HepG2 (cell line): ENCODE measurements around the gene TH. TPM values are rescaled to one million over a fixed set of nuclear protein-coding genes. Genes with fewer than 3 reads are reported as not detected.
A peak's percentile ranks its signal among the peaks of the same experiment; 100 is the strongest.

Source experiments
- CBFB ChIP-seq: sonication (generic); formaldehyde crosslinking; IDR thresholded peaks from 2 replicates; pipeline ENCODE4 v1.4.0; 2020; ENCODE audit warnings: missing genetic modification reagents
- LCORL ChIP-seq, 2 experiments: fragments of 450-650 bp in 1 of 2; sonication (generic) in 1 of 2; formaldehyde crosslinking in 1 of 2; IDR thresholded peaks; 2 replicates each; pipeline versions ENCODE4 v1.5.0 to v1.6.1; 2017 to 2020; ENCODE audit warnings: antibody characterized with exemption in 1 of 2, missing genetic modification reagents in 1 of 2
- MEIS2 ChIP-seq: sonication (generic); formaldehyde crosslinking; IDR thresholded peaks from 2 replicates; pipeline ENCODE4 v1.9.0; 2021; ENCODE audit warnings: mild to moderate bottlenecking, missing genetic modification reagents
- PCBP1 ChIP-seq: fragments of 200-400 bp; formaldehyde crosslinking; IDR thresholded peaks from 2 replicates; pipeline ENCODE4 v1.6.1; 2017; ENCODE audit warnings: mild to moderate bottlenecking, low read depth, low read length, borderline replicate concordance
- PLRG1 ChIP-seq: fragments of 450-650 bp; conservative IDR thresholded peaks from 2 replicates; pipeline ENCODE4 v1.6.1; 2016
- RAD21 ChIP-seq: fragments of 450-650 bp; formaldehyde crosslinking; IDR thresholded peaks from 2 replicates; pipeline ENCODE4 v1.5.0; 2020; ENCODE audit warnings: mild to moderate bottlenecking
- SMYD3 ChIP-seq: sonication (generic); formaldehyde crosslinking; IDR thresholded peaks from 2 replicates; pipeline ENCODE4 v1.8.1; 2023; ENCODE audit warnings: mild to moderate bottlenecking, missing genetic modification reagents
- ZFX ChIP-seq: sonication (generic); formaldehyde crosslinking; IDR thresholded peaks from 2 replicates; pipeline ENCODE4 v1.4.0; 2020; ENCODE audit warnings: mild to moderate bottlenecking, low read depth, missing genetic modification reagents, moderate library complexity
- ZNF296 ChIP-seq: sonication (generic); formaldehyde crosslinking; conservative IDR thresholded peaks from 2 replicates; pipeline ENCODE4 v1.5.0; 2020; ENCODE audit warnings: mild to moderate bottlenecking, missing genetic modification reagents
- ZNF569 ChIP-seq: sonication (generic); formaldehyde crosslinking; IDR thresholded peaks from 2 replicates; pipeline ENCODE4 v1.5.0; 2020; ENCODE audit warnings: mild to moderate bottlenecking, missing genetic modification reagents, moderate library complexity, borderline replicate concordance
- ZNF619 ChIP-seq: sonication (generic); formaldehyde crosslinking; IDR thresholded peaks from 2 replicates; pipeline ENCODE4 v1.4.0; 2020; ENCODE audit warnings: mild to moderate bottlenecking, missing genetic modification reagents
- ZNF839 ChIP-seq: sonication (generic); formaldehyde crosslinking; IDR thresholded peaks from 2 replicates; pipeline ENCODE4 v1.4.0; 2020; ENCODE audit warnings: missing genetic modification reagents, mild to moderate bottlenecking, borderline replicate concordance
- polyA plus RNA-seq, 8 experiments: library from polyadenylated mRNA; depleted of rRNA in 3 of 8; stranded (reverse) in 7 of 8; unstranded in 1 of 8; fragments of >200 nt; fragmentation: Illumina TruSeq in 4 of 8; extraction: Trizol in 4 of 8; gene quantifications; 2 replicates each; pipeline versions ENCODE4 v1.2.1 to v1.2.3, GENCODE V29; 2011 to 2016; ENCODE audit warnings: low read depth in 4 of 8, missing spikeins in 1 of 8, mixed read lengths in 1 of 8; ENCODE audit not compliant: insufficient read depth in 1 of 8
- total RNA-seq, 5 experiments: library from RNA; depleted of rRNA; stranded (reverse); fragments of >200 nt; fragmentation: Illumina TruSeq; extraction: Trizol; gene quantifications; 2 replicates each; pipeline ENCODE4 v1.2.3, GENCODE V29; 2016; ENCODE audit warnings: low read depth in 1 of 5
- TF ChIP-seq, protein P1 (sequence below): sonication (generic); formaldehyde crosslinking; IDR thresholded peaks from 2 replicates; pipeline ENCODE4 v1.5.0; 2020; ENCODE audit warnings: mild to moderate bottlenecking, missing genetic modification reagents, moderate library complexity
- TF ChIP-seq, protein P2 (sequence below): IDR thresholded peaks from 2 replicates; pipeline ENCODE4 v1.6.1; 2016; ENCODE audit warnings: low read depth, missing genetic modification reagents, missing compliant biosample characterization
- TF ChIP-seq, protein P3 (sequence below): sonication (generic); formaldehyde crosslinking; IDR thresholded peaks from 2 replicates; pipeline ENCODE4 v1.4.0; 2020; ENCODE audit warnings: missing genetic modification reagents
- TF ChIP-seq, protein P4 (sequence below): sonication (generic); formaldehyde crosslinking; IDR thresholded peaks from 2 replicates; pipeline ENCODE4 v1.8.1; 2022; ENCODE audit warnings: mild to moderate bottlenecking, missing genetic modification reagents

Gene TH
- total and polyA plus RNA-seq, 2 of the 13 experiments (the other 11 are each of a cell fraction or from before 2014, with no cell fraction given), result 0.36 TPM; not detected in 1

DNA sequence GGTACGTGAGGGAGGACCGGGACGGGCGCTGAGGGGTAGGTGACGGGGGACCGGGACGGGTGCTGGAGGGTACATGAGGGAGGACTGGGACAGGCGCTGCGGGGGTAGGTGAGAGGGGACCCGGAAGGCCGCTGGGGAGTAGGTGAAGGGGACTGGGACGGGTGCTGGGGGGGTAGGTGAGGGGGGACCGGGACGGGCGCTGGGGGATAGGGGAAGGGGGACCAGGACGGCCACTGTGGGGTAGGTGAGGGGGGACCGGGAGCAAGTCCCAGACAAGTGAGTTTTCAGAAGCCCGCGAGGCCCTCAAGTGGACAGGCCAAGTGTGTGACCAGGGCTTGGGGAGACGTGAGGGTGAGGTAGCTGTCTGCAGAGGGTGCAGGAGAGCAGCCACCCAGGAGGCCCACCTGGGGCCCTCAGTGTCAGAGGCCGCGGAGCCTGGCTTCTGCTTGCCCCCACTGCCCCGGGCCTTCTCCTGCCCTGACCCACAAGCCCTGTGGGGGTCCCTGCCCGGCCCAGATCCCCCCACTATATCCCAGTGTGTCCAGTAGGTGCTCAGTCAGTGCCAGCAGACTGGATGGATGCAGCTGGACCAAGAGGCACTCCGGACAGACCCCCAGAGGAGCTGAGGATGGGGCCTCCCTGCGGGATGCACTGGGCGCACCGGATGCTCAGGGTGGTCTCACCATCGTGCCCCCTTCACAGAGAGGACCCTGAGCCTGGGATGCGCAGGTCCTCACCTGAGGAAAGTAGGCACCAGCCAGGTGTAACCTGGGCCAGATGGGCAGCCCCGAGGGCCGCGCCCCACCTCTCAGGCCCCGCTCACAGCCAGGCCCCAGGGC, 44.2 kb upstream of the TH start (continued):
- TF ChIP-seq, protein P1, sequence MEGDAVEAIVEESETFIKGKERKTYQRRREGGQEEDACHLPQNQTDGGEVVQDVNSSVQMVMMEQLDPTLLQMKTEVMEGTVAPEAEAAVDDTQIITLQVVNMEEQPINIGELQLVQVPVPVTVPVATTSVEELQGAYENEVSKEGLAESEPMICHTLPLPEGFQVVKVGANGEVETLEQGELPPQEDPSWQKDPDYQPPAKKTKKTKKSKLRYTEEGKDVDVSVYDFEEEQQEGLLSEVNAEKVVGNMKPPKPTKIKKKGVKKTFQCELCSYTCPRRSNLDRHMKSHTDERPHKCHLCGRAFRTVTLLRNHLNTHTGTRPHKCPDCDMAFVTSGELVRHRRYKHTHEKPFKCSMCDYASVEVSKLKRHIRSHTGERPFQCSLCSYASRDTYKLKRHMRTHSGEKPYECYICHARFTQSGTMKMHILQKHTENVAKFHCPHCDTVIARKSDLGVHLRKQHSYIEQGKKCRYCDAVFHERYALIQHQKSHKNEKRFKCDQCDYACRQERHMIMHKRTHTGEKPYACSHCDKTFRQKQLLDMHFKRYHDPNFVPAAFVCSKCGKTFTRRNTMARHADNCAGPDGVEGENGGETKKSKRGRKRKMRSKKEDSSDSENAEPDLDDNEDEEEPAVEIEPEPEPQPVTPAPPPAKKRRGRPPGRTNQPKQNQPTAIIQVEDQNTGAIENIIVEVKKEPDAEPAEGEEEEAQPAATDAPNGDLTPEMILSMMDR, result peak; percentile 77
- no peak for TF ChIP-seq SMYD3 (CRISPR knock-in tag)
- TF ChIP-seq RAD21 (CRISPR knock-in tag), result peak; percentile 63
- TF ChIP-seq, protein P2, sequence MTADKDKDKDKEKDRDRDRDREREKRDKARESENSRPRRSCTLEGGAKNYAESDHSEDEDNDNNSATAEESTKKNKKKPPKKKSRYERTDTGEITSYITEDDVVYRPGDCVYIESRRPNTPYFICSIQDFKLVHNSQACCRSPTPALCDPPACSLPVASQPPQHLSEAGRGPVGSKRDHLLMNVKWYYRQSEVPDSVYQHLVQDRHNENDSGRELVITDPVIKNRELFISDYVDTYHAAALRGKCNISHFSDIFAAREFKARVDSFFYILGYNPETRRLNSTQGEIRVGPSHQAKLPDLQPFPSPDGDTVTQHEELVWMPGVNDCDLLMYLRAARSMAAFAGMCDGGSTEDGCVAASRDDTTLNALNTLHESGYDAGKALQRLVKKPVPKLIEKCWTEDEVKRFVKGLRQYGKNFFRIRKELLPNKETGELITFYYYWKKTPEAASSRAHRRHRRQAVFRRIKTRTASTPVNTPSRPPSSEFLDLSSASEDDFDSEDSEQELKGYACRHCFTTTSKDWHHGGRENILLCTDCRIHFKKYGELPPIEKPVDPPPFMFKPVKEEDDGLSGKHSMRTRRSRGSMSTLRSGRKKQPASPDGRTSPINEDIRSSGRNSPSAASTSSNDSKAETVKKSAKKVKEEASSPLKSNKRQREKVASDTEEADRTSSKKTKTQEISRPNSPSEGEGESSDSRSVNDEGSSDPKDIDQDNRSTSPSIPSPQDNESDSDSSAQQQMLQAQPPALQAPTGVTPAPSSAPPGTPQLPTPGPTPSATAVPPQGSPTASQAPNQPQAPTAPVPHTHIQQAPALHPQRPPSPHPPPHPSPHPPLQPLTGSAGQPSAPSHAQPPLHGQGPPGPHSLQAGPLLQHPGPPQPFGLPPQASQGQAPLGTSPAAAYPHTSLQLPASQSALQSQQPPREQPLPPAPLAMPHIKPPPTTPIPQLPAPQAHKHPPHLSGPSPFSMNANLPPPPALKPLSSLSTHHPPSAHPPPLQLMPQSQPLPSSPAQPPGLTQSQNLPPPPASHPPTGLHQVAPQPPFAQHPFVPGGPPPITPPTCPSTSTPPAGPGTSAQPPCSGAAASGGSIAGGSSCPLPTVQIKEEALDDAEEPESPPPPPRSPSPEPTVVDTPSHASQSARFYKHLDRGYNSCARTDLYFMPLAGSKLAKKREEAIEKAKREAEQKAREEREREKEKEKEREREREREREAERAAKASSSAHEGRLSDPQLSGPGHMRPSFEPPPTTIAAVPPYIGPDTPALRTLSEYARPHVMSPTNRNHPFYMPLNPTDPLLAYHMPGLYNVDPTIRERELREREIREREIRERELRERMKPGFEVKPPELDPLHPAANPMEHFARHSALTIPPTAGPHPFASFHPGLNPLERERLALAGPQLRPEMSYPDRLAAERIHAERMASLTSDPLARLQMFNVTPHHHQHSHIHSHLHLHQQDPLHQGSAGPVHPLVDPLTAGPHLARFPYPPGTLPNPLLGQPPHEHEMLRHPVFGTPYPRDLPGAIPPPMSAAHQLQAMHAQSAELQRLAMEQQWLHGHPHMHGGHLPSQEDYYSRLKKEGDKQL (CRISPR knock-in tag), result no peak
- TF ChIP-seq, protein P3, sequence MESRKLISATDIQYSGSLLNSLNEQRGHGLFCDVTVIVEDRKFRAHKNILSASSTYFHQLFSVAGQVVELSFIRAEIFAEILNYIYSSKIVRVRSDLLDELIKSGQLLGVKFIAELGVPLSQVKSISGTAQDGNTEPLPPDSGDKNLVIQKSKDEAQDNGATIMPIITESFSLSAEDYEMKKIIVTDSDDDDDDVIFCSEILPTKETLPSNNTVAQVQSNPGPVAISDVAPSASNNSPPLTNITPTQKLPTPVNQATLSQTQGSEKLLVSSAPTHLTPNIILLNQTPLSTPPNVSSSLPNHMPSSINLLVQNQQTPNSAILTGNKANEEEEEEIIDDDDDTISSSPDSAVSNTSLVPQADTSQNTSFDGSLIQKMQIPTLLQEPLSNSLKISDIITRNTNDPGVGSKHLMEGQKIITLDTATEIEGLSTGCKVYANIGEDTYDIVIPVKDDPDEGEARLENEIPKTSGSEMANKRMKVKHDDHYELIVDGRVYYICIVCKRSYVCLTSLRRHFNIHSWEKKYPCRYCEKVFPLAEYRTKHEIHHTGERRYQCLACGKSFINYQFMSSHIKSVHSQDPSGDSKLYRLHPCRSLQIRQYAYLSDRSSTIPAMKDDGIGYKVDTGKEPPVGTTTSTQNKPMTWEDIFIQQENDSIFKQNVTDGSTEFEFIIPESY (CRISPR knock-in tag), result peak; percentile 76
- no peak for TF ChIP-seq CBFB (CRISPR knock-in tag)
- TF ChIP-seq ZNF296 (CRISPR knock-in tag), result no peak
- no peak for TF ChIP-seq ZNF839 (CRISPR knock-in tag)
- TF ChIP-seq PLRG1, result no peak
- TF ChIP-seq ZFX (CRISPR knock-in tag), result peak; percentile 37; the same call in 1 of the 2 replicates
- TF ChIP-seq ZNF569, result no peak
- TF ChIP-seq LCORL (IDR thresholded peaks at IDR 0.05), result no peak
- TF ChIP-seq LCORL (CRISPR knock-in tag; IDR thresholded peaks at IDR 0.05), result 0 out of 2 replicates have a peak, but pooled peaks have one; percentile 32
- TF ChIP-seq ZNF619 (CRISPR knock-in tag), result no peak
- TF ChIP-seq, protein P4, sequence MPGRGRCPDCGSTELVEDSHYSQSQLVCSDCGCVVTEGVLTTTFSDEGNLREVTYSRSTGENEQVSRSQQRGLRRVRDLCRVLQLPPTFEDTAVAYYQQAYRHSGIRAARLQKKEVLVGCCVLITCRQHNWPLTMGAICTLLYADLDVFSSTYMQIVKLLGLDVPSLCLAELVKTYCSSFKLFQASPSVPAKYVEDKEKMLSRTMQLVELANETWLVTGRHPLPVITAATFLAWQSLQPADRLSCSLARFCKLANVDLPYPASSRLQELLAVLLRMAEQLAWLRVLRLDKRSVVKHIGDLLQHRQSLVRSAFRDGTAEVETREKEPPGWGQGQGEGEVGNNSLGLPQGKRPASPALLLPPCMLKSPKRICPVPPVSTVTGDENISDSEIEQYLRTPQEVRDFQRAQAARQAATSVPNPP (CRISPR knock-in tag), result no peak
- TF ChIP-seq PCBP1, result no peak
- no peak for TF ChIP-seq MEIS2 (CRISPR knock-in tag)
